SK-N-SH (cell line): ENCODE data around the gene USP48.

Experiments
- CTCF ChIP-seq: fragments of 200-600 bp; sonication (generic); IDR thresholded peaks from 2 replicates; pipeline ENCODE4 v1.6.1; 2017; ENCODE audit warnings: antibody characterized with exemption, mild to moderate bottlenecking, moderate library complexity
- JUND ChIP-seq: IDR thresholded peaks from 2 replicates; pipeline ENCODE4 v1.4.0; 2012
- POLR2AphosphoS5 ChIP-seq: IDR thresholded peaks from 2 replicates; pipeline ENCODE4 v1.6.1; 2012; ENCODE audit warnings: low read depth, low read length

- TF ChIP-seq JUND (no peak), CTCF (no peak), POLR2AphosphoS5 (no peak)
Observed at GRCh38 chr1:21741206-21741605, 41.7 kb downstream of the USP48 start.
